ENCODE results near the gene GPRC5C.
A peak's percentile ranks its signal among the peaks of the same experiment; 100 is the strongest.
"Not testable (repeated sequence)": the region's sequence is repeated elsewhere in the genome, so short reads cannot be mapped to it uniquely, and the experiment has no call there.

The GPRC5C gene

DNA sequence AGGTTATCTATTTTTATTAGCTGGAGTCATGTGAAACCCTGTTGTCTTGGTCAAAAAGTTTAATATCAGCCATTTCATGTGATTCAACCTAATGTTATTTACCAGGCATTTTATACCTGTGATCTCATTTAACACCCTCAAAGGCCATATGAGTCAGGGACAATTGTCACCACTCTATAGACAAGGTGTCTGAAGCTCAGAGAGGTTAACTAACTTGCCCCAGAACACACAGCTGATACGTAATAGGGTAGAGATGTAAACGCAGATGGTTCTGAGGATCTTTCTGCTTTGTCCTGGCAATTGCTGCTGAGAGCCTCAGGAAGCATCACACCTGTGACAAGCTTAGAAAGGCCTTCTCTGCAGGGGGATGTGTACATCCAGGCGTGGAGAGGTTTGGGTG, 39.5 kb downstream of the GPRC5C start:
- no peak for DNase-seq (ENCODE audit: low read depth, low spot score)

DNA sequence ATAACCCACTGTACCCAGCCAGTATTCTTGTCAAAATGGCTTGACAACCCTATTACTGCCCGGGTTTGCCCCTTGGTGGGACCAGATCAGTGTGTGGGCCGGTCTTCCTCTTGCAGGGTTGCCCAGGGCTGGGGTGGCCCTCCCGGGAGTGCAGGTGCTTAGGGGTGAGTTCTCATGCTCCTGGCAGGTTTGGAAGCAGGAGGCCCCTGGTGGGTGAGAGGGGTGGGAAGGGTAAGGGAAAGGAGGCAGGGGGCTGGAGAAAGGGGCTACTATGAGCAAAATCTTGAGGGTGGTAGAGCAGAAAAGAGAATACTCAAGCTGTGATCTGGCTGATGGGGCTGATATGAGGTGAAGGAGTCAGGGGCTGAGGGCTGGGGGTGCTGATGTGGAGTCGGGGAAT, 41.0 kb downstream of the GPRC5C start:
- no peak for DNase-seq (ENCODE audit: low read depth, low spot score)

DNA sequence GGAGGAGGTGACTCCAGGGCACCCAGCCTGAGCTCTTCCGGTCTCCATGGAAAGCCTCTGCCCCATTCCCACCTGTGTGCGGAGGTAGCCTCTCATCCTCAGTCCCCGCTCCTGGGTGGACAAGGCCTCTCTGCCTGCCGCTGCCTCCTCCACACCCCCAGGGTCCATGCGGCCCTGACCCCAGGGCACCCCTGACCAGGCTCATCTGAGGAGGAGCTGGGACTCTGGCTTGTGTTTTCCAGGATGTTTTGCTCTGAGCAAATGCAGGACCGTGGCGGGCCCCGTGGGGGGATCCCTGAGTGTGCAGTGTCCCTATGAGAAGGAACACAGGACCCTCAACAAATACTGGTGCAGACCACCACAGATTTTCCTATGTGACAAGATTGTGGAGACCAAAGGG, 41.4 kb downstream of the GPRC5C start:
- DNase-seq (ENCODE audit: low read depth, low spot score): no peak

DNA sequence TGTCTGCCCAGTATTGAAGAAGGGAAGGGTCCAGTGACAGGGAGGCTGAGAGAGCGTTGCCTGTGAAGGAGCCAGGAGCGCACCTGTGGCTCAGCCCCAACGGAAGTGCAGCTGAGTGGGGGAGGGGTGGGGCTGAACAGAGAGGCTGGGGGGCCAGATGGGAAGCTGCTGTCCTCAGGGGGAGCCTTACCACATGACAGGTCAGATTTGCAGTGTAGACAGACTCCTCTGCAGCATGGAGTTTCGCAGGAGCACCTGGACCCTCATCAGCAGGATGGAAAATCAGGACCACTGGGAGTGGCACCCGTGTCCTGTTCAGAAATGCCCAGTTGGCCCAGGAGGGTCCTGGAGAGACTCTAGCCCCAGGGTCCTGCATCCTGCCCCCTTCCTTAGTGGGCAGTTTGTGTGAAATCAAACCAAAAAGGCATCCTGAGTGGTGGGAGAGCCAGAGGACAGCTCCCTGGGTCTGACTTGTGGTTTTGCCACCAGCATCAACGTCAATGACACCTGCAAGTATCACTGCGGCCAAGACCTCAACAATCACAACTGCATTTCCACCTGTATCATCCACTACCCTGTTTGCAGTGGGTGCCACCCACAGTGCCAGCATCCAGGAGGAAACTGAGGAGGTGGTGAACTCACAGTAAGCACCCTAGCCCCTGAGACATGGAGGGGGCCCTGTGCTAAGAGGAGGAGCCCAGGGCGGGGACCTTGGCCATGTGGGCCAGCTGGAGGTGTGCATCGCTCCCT, 42.3 kb downstream of the GPRC5C start:
- no peak for DNase-seq (ENCODE audit: low read depth, low spot score)

DNA sequence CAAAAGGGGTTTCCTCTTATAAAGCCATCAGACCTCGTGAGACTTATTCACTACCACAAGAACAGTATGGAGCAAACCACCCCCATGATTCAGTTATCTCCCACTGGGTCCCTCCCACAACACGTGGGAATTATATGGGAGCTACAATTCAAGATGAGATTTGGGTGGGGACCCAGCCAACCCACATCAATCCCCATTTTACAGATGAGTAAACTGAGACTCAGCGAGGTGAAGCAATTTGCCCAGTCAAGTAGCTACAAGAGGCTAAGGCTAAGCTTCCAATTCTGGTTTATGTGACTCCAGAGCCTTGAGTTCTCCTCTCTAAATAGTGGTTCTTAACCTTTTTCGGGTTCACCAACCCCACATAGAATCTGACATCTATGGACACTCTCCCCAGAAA, 43.3 kb downstream of the GPRC5C start:
- DNase-seq (ENCODE audit: low read depth, low spot score): no peak

DNA sequence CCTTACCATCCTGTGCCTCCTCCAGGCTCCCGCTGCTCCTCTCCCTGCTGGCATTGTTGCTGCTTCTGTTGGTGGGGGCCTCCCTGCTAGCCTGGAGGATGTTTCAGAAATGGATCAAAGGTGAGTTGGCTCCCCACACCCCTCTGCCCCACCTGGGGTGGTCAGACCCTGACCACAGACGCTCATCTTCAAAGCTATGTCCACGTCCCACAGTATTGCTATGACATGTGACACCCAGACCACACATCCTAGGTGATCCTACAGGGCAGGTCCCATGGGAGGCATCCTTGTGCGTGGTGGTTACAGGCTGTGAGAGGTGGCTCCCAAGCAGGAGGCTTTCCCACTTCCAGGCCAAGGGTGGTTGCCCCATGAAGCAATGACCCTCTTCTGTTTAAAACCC, 45.5 kb downstream of the GPRC5C start:
- no peak for DNase-seq (ENCODE audit: low read depth, low spot score)

DNA sequence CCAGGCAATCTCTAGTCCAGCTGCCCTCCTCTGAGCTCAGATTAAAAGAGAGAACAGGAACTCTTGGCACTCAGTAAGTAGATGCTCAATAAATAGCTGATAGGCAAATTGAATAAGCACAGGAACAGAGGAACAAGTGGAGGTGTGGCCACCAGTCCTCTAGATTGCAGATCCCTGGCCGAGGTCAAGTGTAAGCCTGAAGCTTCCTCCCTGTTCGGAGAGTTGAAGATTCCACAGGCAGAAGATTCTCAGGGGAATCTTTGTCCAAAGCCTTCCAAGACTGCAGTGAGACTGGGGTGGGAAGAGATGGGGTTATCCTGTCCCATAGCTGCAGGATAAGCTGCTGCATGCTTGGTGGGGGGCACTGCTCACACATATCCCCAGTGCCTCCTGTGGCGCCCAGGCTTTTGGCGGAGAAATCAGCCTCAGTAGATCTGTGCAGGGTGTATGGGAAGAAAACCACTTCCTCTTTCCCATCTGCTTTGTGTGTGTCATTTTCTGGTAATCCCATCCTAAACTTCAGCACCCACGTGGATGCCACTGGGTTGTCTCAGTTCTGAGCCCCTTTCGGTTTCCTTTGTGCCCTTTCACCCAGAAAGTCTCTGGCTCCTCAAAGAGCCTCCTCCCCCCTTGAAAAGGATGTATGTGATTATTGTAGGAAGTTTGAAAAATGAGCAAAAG, 46.7 kb downstream of the GPRC5C start:
- DNase-seq (ENCODE audit: low read depth, low spot score): no peak

DNA sequence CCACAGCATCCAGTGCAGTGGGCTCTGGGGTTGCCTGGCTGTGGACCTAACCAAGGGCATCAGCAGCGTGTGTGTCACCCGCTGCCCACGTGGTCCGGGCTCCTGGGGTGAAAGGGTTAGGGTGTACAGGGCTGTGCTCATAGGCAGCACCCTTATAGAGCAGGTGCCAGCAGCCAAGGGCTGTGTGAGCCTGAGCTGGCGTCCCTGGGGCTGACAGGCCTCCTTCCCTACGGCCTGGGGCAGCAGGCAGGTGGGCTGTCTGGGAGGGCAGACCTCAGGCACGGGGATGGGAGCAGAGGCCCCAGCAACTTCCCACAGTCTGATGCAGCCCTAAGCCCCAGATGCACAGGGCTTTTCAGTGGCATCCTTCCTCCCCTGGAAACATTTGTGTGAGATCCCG, 48.4 kb downstream of the GPRC5C start:
- no peak for DNase-seq (ENCODE audit: low read depth, low spot score)

DNA sequence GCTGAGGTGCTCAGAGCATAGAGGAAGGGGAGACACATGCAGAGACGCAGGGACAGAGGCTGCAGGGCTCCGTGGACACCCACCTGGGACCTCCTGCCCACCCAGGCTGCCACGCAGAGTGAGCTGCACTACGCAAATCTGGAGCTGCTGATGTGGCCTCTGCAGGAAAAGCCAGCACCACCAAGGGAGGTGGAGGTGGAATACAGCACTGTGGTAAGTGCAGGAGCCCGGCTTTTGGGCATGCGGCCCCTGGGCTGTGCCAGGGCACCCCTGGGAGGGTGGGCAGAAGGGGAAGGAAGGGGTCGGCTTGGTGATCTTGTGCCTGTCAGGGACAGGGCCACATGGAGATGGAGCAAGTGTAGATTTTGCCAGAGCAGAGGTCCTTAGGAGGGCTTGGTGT, 49.7 kb downstream of the GPRC5C start:
- DNase-seq (ENCODE audit: low read depth, low spot score): no peak

DNA sequence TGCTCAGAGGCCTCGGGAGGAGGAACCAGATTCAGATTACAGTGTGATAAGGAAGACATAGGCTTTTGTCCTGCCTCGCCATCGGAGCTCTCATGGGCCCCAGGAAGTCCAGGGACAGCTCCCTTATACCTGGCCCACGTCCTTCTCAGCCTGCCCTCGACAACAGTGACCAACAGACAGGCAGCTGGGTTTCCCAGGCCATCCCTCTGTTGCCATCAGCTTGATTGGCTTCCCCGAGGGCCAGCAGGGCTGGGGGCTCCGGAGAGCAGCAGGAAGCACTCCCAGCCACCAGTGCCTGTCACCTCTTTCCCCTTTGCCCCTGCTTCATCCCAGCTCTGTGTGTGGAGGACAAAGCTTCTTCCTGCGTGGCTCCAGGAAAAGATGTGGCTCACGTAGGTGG, 52.2 kb downstream of the GPRC5C start:
- no peak for DNase-seq (ENCODE audit: low read depth, low spot score)

DNA sequence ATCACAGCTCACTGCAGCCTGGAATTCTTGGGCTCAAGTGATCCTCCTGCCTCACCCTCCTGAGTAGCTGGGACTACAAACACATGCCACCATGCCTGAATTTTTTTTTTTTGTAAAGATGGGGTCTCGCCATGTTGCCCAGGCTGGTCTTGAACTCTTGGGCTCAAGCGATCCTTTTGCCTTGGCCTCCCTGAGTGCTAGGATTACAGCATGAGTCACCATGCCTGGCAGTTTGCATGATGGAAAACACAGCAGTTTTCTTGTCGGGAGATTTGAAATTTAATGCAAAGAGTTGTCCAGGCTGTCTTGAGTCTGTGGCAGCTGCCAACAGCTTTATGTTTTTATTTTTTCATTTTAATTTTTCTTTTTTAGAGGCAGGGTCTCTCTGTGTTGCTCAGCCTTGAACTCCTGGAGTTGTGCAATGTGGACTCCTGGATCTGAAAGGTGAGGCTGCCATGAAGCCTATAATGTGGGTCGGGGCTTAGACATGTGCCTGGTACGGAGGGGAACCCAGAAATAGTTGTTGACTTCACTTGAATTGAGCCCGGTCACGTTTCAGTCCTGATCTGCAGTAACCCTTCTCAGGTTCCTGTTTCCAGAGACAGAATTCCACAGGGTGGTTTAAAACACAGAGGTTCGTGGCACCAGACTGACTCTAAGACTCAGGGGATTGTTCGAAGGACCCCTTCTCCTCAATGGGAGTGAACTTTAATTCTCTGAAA, 53.3 kb downstream of the GPRC5C start:
- no peak for DNase-seq (ENCODE audit: low read depth, low spot score)

DNA sequence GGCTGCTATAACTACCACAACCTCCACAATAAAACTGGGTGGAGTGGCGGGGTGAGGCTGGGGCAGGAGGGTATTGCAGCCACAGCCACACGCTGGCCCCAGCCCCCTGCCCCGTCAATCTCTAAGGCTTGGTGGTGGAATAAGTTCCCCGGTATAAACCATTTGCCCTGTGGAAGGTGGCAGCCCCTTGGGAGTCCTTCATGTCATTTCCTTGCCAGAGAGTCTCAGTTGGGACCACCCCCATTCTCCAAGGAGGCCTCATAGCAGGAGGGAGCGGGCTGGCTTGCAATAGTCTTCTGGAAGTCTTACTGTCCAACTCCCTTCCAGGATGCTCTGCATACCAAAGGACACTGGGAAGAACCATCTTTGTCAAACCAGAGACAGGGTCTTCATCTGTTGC, 54.0 kb downstream of the GPRC5C start:
- DNase-seq (ENCODE audit: low read depth, low spot score): no peak

DNA sequence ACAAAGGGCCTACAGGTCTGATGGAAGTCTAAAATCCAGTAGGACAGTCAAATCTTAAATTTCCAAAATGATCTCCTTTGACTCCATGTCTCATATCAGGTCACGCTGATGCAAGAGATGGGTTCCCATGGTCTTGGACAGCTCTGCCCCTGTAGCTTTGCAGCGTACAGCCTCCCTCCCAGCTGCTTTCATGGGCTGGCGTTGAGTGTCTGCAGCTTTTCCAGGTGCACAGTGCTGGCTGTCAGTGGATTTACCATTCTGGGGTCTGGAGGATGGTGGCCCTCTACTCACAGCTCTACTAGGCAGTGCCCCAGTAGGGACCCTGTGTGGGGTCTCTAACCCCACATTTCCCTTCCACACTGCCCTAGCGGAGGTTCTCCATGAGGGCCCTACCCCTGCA, 56.4 kb downstream of the GPRC5C start:
- DNase-seq (ENCODE audit: low read depth, low spot score): not testable (repeated sequence)

DNA sequence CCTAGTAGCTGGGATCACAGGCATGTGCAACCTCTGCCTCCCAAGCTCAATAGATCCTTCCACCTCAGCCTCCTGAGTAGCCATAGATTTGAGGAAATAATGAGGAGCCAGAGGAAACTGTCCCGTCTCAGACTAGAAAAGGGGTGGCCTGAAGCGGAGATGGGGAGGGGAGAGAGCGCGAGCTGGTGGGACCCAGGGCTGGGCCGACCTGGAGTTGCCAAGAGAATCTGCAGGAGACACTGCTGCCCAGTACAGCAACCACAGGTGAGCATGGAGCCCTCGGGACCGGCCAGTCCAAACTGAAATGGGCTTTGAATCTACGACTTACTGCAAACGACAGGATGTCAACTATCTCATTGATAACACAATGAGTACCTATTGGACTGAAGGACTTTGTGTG, 58.8 kb downstream of the GPRC5C start:
- no peak for DNase-seq (ENCODE audit: low read depth, low spot score)

DNA sequence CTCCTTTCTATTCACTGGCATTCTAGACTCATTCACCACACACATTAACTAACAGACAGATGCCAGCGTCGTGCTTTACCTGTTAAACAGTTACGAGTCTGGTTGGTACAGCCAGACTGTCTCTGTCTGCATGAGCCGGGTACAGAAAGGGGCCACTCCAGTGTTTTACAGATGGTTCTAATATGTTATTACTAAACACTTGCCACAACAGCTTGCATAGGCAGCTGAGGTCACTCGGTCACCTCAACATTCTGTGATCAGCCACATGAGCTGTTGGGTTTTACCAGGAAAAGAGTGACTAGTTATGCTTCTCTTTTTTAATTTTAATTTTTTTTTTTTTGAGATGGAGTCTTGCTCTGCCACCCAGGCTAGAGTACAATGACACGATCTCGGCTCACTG, 59.7 kb downstream of the GPRC5C start:
- DNase-seq (ENCODE audit: low read depth, low spot score): no peak

DNA sequence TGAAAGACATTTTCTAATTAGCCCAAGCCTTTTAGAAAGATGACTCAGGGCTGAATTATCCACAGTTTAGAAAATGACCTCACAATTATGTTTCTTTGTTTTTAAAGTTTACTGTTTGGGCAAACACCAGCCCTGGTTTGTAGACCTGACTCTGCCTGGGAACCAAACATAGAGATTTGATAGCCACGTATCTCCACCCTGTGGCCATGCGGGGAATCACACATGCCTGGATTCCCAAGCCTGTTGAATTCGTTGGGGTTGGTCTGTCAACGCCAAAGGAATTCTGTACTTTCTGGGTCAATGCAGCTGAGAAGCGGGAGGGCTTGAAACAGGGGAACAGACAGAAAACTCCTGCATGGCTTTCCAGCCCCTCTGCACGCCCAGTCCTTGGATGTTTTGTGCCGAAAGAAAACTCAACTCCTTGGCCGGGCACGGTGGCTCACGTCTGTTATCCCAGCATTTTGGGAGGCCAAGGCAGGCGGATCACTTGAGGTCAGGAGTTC, 61.5 kb downstream of the GPRC5C start:
- DNase-seq (ENCODE audit: low read depth, low spot score): peak; percentile 84
